GM18519 (cell line): ENCODE results near the gene GALNT13.
"Not testable (repeated sequence)": the region's sequence is repeated elsewhere in the genome, so short reads cannot be mapped to it uniquely, and the experiment has no call there.

Source experiments
- ATAC-seq: cut with Tn5 transposase; IDR thresholded peaks from one replicate; pipeline ENCODE4 v1.9.1; 2021; ENCODE audit warnings: mild to moderate bottlenecking, moderate library complexity; ENCODE audit not compliant: unreplicated experiment, low FRiP score

Gene GALNT13

DNA sequence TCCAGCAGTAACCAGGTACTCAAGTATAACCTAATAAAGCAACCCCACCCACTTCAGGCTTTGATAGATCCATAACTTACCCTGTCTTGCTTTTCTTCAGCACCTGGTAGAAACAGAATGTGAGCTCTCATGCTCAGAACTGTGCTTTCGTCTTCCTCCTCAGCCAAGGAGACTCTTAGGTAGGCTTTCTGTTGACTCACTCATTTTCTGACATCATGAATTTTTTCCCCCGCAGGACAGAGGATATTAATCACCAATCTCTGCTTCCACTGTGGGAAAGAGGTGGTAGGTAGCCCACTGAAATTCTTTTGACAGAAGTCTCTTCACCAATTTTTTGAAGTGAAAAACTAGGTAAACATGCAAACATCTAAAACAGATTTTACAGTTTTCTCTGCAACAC, 585.6 kb downstream of the GALNT13 start:
- no peak for ATAC-seq

DNA sequence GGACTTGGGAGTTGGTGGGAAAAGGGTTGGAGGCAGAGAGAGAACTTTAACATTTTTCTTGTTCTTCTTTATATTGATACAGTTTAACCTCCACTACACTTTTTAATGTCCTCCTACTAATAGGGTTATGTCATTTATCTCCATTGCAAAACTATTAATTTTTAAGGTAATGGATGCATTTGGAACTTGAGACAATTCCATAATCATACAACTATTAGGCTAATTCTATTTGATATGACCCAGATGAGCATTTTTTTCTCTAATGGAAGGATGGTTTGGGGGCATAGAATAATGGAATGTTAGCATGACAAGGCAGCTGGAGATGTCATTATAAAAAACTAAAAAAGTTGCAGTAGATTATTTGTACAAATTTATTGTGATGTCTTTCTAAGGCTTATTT, 587.6 kb downstream of the GALNT13 start:
- no peak for ATAC-seq

DNA sequence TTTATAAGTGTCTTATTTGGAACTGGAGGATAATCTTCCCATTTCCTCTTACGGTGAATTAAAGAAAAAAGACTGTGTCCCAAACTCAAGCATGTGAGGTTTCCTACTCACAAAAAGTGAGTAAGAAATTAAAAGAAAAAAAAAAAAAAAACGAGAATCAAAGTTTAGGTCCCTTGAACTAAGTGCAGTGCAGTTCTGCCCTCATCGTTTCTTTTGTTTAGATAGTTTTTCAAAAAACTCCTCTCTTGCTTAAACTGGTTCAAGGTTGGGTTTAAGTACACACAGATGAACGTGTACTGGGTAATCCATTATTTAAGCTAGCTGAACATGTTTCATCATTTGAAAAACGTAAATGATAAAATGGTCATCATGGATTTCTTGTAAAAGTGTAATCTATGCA, 590.9 kb downstream of the GALNT13 start:
- no peak for ATAC-seq

DNA sequence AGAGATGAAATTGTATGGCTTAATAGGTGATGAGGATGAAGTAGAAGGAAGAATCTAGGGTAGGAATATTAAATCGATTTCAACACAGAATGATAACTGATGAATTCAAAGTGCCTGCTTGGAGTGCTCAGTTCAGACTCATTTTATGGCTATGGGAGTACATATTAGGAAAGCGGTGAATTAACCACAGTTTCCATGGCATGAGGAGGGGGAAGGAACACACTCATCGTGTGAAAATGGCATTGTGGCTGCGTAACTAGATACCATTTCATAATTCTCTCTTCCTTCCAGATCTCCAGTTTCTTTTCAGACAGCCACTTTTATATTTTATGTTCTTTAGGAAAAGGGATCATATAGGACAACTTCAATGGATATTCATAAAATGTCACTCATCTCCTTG, 594.5 kb downstream of the GALNT13 start:
- no peak for ATAC-seq

DNA sequence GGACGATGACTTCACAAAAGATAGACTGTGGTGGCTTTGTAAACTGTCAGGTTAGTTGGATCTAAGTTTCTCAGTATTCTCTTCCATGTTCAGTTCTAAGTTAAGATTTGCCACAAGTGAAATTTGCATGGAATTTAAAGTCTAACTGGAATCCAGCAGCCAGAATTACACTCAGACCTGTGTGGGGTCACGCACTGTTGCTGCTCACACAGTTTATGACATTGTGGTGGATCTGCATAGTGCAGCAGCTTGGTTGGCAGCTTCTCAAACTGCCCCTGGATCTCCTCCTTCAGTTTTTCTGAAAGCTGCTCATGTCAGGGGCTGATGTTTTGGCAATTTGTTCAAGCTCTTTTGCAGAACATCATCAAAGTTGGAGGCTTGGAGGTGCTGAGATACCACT, 598.7 kb downstream of the GALNT13 start:
- ATAC-seq = no peak

DNA sequence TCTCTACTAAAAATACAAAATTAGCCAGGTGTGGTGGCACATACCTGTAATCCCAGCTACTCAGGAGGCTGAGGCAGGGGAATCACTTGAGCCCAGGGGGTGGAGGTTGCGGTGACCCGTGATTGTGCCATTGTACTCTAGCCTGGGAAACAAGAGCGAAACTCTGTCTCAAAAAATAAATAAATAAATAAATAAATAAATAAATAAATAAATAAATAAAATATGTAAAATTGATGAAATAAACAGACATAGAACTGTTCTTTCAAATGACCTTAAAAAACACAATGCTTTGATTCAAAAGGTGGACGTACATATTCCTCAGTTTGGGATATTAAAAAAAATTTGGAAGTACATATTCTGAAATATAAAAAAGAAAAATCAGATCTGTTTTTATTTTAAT, 599.8 kb downstream of the GALNT13 start:
- ATAC-seq = not testable (repeated sequence)

DNA sequence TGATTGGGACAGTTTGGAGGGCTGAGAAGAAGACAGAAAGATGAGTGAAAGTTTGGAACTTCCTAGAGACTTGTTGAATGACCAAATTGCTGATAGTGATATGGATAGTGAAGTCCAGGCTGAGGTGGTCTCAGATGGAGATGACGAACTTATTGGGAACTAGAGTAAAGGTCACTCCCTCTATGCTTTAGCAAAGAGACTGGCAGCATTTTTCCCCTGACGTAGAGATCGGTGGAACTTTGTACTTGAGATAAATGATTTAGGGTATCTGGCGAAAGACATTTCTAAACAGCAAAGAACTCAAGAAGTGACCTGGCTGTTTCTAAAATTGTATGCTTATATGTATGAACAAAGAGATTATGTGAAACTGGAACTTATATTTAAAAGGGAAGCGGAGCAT, 605.6 kb downstream of the GALNT13 start:
- no peak for ATAC-seq

DNA sequence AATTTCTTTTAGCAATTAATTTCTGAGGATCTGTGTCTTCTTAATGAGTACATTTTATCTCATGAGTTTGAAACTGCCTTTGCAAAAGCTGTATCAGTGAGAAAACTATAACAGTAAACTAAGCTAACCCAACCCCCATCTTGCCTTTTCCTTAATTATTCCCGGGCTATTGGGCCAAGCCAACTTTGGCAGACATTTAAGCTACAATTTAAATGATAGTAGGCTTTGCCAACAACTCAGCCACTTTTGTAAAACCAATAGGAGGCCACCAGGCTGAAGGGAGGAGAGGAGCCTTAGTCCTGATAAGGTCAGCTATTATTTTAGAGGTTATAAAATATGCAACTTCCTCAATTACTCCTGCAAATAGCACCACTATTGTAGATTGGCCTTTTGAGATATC, 608.8 kb downstream of the GALNT13 start:
- no peak for ATAC-seq

DNA sequence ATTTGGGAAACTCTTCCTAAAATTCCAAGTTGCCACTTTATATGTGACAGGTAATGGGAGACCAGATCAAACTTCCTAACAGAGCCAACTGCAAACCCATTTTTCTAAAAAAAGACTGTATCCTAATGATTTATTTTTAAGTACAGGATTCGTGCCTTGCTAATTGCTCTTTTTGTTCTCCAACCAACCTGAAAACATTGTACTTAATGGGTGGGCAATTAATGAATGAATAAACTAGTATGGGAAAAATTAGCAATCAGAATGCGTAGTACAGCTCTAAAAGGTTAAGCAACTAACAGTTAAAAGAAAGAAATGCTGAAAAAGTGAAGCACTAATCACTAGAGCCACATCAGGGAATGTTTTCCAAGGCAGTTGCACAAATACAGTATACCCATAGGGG, 609.6 kb downstream of the GALNT13 start:
- no peak for ATAC-seq

DNA sequence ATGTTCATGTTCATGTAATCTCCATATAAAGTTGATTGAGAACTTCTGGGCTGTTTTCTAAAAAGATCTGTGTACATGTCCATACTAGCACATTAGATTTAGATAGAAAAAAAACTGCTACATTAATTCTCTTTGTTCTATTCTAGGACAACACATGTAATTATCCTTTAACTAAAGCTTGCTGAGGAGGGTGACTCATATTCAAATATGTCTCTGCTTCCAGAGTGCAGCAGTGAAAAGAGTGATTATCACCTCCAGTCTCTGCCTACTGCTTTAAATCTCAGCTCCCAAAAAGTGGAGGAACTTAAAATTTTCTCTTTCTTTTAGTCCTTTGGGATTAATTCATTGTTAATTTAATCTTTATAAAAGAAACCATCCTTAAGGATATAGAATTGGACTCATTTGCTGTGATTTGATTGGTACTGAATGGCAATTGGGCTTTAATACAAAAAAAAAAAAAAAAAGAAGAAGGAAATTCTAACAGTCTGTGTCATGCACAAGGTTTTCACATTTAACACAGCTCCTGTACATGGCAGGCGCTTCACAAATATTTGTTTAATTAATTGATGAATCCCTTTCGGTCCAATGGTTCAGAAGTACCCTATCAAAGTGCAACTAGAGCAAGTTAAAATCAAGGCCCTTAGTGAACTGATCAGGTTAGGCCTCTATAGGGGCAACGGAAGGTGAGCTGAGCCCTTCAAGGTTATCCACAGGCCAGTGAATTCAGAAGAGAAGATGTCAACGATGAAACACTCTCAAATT, 612.8 kb downstream of the GALNT13 start:
- ATAC-seq = no peak

DNA sequence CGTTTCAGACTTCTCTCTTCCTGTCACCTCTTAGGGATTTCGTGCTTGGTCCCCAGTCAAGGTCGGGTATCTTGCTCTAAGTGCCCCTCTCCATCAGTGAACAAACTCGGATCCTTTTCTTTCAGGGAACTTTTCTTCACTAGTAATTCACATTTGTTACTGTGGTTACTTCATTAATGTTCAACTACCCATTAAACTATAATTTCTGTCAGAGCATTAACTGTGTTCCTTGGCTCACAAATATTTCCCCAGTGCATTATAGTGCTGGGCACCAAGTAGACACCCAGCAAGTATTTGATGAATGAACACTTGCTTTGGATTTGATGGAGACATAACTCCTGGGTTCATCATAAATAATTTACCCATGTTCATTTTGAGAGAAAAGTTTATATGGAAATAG, 617.1 kb downstream of the GALNT13 start:
- no peak for ATAC-seq

DNA sequence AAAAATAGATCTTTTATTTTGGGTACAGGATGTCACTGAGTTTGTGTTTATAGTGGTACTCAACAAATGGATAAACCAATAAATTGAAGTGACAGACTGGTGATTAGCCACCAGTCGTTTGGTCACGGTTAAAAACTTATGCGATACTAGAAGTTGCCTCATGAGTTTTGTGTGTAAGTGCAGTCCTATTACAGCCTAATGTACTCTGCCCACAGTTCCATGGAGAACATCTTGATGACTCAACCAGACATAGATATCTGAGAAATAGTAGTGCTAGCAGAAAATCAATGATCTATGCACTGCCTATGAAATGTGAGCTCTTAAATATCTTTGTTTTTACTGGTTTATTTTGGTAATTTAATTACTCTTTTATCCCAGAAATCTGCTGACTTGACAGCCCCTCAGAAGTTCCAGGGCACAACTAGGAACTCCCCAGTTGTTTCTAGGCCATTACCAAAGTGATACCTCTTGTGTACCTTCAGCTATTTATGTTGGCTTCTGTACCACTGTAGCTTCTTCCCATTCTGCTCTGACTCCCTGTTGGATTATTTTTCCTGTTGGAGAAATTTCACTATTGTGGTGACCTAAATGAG, 617.6 kb downstream of the GALNT13 start:
- ATAC-seq = no peak

DNA sequence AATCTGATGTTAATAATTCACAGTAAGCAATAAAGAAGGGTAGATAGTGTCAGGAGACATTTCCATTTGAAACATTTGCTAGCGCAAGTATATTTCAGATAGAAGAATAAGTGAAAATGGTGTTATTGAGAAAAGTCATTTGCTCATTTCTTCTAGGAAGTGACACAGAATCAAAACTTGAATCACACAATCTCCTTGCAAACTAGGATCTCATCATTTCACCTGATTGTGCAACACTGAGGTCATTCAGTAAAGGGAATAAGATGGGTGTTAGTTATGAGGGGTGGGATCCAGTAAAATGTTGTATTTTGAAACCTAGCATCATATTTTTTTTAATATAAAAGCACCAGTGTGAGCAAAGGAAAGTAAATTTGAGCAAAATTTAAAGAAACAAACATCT, 618.8 kb downstream of the GALNT13 start:
- no peak for ATAC-seq

DNA sequence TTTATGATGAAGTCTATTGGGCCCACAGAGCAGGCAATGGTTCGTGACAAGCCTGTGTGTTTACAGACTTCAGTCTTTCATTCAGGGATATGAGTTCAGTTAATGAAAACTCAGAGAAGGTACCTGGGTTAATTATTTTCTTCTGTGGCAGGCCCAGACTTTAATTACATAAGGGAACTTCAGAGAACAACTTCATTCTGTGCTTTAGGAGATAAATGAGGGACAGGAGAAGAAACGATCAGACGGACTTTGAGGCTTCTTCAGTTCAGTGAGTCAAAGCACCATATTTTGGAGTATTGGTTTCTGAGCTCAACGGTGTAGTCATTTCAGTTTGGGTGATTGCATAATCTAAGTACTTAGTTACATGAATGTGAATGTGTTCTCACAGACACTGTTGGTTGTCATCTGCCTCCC, 623.7 kb downstream of the GALNT13 start:
- ATAC-seq = no peak

DNA sequence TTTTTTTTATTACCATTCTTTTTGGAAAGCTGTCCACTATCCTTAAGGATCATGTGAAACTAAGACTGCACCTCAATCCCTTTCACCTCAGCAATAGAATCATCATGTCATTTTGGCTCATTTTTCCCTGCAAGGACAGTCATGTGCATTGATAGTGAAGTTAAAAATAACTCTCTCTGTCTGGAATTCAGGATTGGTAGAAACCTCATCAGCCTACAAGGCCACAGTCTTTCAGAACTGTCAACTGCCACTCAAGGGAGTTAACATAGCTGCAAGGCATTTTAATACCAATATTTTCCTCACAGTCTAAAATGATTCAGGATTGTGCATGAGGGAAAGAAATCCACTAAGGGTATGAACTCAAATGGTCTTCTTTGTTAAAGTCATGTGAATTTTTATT, 625.3 kb downstream of the GALNT13 start:
- no peak for ATAC-seq
